HG03439 (cell line): ENCODE results near the gene BMI1.
A peak's percentile ranks its signal among the peaks of the same experiment; 100 is the strongest.

Experiments
- ATAC-seq: cut with Tn5 transposase; IDR thresholded peaks from one replicate; pipeline ENCODE4 v1.9.1; 2021; ENCODE audit warnings: mild to moderate bottlenecking, moderate library complexity; ENCODE audit not compliant: unreplicated experiment

The BMI1 gene

DNA sequence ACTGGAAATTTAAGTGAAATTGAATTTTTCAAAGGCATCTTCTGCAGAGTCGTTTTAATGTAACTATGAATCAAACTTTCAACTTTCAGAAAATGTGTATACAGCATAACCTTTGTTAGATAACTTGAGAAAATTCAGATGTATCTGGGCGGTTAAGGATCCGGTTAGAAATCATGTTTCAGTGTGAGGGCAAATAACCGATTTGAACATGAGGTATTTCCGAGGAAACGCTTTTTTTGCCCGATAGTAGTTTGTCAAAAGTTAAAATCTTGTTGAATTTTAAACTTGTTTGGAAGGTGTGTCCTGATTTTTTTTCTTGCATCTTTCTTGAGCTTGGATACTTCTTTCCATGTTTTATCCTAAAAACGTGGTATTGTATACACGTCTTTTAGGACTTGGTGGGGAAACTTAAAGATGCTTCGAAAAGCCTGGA lies 1.3 kb upstream of the BMI1 start:
- no peak for ATAC-seq

- no peak for ATAC-seq
These were observed 830 bp upstream of the BMI1 start for GRCh38 chr10:22319980-22320558.

- no peak for ATAC-seq
These were observed 441 bp downstream of the BMI1 start for GRCh38 chr10:22321156-22321923.

DNA sequence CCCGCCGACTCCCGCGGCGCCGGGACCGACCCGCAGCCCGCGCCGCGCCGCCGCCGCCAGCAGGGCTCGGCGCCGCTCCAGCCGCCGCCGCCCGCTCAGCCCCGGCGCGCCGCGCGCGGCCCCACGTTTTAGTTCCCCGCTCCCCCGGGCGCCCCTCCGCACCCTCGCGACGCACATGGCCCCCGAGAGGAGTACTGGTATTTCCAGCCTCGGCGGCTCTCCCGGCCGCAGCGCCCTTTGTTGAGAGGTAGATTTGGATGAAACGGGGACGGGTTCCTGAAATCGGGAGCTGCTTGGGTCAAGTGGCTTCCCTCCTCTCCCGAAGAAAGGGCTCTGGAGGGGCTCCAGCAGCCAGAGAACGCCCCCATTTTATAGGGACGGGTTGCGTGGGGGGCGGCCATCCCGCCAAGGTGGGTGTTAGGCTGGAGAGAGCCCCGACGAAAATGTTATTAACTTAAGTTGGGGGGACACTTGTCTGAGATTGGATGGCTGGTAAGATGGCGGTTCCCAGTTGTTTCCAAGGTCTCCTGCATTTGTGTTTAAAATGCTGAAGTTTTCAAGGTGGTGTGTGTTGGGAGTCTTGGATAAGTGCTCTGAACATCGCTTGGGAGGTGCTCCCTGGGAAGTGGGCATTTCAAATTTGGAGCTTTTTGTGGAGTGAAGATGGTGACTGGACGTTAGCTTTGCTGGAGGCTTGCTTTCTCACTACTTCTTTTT lies 1.2 kb downstream of the BMI1 start:
- ATAC-seq: no peak

DNA sequence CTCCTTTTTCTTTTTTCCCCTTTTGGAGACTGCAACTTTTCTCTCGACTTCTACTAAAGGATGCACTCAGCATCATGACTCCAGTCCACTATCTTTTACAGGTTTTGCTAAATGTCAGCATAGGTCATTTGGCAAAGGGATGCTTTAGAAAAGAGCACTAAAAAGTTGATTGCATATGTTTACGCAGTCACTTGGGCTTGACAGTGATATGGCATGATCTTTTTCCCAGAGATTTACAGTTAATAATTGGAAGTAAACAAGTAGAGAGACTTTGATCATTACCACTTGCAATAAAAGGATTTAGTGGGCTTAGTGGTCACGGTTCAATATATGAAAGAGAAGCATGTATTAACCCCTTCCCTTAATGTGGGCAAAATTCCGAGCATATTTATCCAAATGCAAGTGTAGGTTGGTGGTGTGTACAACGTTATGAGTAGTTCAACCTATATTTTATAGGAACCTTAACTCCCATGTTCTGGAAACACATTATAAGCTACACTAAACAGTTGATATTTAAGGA lies 1.8 kb downstream of the BMI1 start:
- ATAC-seq: no peak

- ATAC-seq: no peak
These were observed 2.8 kb downstream of the BMI1 start for GRCh38 chr10:22323538-22324305.

DNA sequence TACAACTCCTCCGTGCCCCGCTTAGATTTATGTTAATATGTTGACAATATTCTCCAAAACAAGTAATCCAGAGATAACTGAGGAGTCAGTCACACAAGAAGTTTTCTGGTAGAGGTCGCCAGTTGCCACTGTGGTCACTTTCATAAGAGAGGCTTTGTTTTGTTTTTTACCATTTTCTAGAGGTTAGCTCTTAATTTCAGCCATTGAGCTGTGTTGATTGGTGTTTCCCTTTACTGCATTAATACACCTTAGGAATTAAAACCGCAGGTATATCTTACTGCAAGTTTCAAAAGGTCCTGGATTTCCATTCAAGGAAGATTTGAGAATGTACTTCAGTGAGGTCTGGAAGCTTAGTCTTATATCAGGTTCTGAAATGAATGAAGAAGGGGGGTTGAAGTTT lies 3.5 kb downstream of the BMI1 start:
- ATAC-seq: no peak

- ATAC-seq: no peak
These were observed 4.0 kb downstream of the BMI1 start for GRCh38 chr10:22324893-22325271.

- peak; percentile 50 for ATAC-seq
These were observed 4.6 kb downstream of the BMI1 start for GRCh38 chr10:22325272-22326144.

DNA sequence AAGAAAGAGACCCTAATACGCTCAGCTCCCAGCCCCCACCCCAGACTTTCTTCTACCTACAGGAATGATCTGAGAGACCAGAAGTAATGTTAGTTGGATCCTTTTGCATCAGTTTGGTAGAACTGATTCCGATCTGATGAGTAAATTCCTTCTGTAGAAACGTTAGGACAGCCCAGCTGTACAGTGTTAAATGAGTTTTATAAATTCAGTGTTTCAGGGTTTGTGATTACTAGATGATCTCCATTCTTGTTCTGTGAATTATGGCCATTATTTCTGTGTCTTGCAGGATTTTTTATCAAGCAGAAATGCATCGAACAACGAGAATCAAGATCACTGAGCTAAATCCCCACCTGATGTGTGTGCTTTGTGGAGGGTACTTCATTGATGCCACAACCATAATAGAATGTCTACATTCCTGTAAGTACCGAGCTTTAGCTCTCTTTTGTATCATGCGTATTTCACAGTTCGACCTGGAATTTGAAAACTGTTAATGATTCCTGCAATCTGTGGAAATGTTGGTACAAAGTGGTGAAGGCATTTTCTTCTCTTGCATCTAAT lies 5.3 kb downstream of the BMI1 start:
- ATAC-seq: no peak

DNA sequence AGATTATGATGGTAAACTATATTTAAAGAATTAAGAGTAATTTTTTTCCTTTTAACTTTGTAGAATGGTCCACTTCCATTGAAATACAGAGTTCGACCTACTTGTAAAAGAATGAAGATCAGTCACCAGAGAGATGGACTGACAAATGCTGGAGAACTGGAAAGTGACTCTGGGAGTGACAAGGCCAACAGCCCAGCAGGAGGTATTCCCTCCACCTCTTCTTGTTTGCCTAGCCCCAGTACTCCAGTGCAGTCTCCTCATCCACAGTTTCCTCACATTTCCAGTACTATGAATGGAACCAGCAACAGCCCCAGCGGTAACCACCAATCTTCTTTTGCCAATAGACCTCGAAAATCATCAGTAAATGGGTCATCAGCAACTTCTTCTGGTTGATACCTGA lies 8.3 kb downstream of the BMI1 start:
- ATAC-seq: no peak

DNA sequence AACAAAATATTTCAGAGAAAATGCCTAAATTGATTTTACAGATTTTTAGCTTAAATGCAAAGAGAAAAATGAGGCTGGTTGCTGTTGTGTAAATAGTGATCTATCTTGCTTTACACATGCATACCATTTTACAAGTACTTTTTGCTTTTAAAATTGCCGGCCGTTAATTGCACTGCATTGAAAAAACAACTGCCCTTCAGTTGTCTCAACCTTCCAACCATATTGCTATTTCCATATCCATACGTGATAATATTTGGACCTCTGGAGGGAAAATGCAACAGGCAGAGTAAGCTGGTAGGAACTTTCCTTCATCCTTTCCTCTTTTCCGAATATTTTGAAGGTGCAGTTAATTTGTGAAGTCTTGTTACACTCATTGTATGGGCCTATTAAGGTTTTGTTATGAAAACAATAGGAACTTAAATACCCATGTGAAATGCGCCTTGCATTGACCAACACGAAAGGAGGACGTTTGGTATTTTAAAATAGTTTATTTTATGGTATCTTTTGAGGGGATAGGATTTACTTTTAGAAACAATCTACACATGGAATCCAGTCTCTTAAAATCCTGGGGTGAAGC lies 11.3 kb downstream of the BMI1 start:
- no peak for ATAC-seq

DNA sequence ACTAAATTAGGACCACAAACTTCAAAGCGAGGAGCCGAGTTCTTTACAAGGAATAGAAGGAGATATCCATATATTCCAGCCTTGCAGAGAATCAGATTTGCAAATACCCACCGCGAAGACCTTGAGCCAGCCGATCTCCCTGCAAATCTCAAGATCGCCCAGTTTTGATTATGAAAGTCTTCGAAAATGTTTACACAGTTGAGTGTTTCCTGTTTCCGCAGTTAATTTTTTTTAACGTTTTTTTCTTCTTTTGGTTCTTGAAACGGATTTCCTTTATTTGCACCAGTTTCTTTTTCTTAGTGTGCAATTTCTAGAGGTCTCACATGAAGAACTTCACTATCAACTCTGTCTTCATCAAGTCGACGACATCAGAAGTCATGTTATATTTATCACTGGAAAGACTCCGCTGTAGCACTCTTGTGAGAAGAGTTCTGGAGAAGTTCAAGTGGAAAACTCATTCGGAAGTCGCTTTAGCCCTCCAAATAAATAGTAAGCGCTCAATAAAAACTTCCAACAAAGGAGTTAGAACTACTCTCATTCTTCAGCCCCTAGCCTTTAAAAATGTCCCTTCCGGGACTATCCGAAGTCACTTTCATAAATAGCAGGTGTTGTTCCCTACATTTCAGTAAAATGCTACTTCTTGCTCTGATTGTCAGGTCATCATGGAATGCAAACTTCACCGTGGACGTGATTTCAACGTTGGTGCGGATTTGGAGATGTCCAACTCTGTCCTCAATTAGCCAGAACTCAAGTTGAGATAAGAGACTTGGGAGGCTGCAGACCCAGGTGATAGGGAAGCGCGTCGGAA lies 12.5 kb downstream of the BMI1 start:
- no peak for ATAC-seq

DNA sequence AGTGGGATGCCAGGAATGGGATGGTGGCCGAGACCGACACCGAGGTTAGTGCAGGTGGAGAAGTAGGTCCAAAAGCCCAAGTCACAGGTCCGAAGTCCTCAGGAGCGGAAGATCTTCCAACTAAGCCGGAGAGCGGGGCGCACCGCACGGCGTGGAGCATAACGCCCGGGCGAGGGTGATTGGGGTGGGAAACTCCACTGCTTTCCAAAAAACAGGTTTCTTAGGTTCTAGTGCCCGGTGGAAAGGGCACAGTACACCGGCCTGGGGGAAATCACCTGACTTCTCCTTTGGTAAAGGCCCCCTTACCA lies 13.0 kb downstream of the BMI1 start:
- ATAC-seq: no peak

- no peak for ATAC-seq
These were observed 13.7 kb downstream of the BMI1 start for GRCh38 chr10:22334414-22335172.

GRCh38 chr10:22335173-22335933 lies 14.5 kb downstream of the BMI1 start:
- peak; percentile 53 for ATAC-seq

- ATAC-seq: no peak
These were observed 17.4 kb downstream of the BMI1 start for GRCh38 chr10:22338185-22338900.
